Measurements from ENCODE around the gene TDO2.

The TDO2 gene

DNA sequence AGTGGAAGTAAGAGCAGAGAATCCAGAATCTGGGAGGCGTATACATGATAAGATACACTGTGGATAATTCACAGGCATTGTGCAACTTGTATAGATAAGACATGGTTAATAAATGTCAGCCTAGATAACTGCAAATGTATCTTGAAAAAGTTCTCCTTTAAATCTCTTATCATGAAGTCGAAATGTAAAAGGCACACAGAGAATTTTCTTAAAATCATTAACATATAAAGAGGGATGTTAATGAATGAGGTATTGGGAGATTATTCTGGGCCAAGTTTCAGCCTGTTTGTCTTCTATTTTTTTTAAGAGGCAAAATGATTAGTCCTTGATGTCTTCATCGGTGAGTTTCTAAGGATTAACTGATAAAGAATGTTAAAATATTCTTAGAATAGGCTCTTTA lies 835 bp downstream of the TDO2 start:
- DNase-seq (ENCODE audit: low read depth) = no peak
- no peak for TF ChIP-seq CTCF (IDR thresholded peaks at IDR 0.05; ENCODE audit: low read depth, low read length, missing control alignments)
- no peak overlapping the region for H3K4me3 ChIP-seq (ENCODE audit: low read depth, low read length)

DNA sequence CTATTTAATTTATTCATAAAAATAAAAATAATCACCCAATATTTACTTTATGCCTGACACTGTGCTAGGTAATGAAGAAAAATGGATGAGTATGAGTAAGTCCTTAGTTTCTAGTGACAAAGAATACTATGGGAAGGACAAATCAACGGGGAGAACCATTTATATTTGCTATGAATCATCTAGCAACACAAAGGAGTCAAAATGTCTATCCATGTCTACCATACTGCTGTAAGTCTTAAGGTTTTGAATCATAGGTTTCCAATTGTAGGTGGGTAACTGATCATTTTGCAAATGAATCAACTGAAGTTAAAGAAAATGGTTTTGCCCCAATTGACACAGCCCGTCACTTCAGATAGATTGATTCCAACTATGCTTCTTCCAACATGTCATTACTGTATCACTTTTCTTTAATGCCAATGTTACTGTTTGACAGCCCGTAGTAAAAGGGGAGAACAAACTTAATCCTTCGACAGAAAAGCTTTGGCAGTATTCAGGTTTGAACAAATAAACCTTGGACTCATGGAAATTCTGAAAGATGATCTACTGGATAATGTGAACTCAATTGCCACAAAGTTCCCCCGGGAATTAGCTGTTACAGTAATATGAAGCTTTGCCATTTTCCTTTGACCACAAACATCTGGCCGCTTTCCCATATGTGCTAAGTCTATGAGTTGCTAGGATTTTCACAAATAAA lies 3.2 kb downstream of the TDO2 start:
- no peak for TF ChIP-seq CTCF (IDR thresholded peaks at IDR 0.05; ENCODE audit: low read depth, low read length, missing control alignments)
- no peak overlapping the region for H3K4me3 ChIP-seq (ENCODE audit: low read depth, low read length)
- DNase-seq (ENCODE audit: low read depth) = no peak

GRCh38 chr4:155907556-155907955 lies 4.1 kb downstream of the TDO2 start:
- no peak for DNase-seq (ENCODE audit: low read depth)
- H3K4me3 ChIP-seq (ENCODE audit: low read depth, low read length) = no peak overlapping the region
- TF ChIP-seq CTCF (IDR thresholded peaks at IDR 0.05; ENCODE audit: low read depth, low read length, missing control alignments) = no peak

DNA sequence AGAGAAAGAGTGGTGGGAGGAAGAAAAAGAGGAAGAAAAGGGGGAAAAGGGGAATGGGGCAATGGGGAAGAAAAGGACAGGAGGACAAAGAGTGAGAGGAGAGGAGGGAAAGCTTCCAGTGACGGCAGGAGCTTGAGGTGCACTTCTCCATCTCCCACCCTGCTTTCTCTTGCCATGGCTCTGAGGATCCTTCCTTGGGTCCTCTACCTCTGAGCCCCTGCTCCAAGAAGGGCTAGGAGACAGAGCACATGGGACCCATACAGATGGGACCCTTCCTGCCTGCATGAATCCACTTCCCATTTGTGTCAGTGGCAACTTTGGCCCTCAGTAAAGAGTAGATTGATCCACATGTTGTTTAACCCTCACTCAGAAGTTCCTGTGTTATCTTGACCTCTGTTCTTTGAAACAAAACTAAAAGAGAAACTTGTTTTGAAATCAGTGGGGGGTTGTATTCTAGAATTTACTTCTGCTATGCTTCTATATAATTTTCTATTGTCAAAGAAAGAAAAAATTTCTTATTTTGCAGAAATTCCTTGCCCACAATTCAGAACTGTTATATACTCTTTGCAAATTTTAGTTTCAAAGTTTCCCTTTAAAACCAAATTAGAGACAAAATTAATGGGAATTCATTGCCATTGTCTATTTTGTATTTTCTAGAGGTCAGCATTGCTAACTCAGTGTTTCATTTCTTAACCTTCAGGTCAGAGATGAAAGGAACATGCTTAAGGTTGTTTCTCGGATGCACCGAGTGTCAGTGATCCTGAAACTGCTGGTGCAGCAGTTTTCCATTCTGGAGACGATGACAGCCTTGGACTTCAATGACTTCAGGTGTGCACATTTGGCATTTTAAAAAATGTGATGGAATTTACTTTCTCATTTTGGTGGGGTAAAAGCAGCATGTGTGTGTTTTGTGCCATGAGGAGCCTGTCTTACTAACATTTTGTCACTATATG lies 5.0 kb downstream of the TDO2 start:
- DNase-seq (ENCODE audit: low read depth) = no peak
- no peak overlapping the region for H3K4me3 ChIP-seq (ENCODE audit: low read depth, low read length)
- TF ChIP-seq CTCF (IDR thresholded peaks at IDR 0.05; ENCODE audit: low read depth, low read length, missing control alignments) = no peak

- no peak overlapping the region for H3K4me3 ChIP-seq (ENCODE audit: low read depth, low read length)
- no peak for DNase-seq (ENCODE audit: low read depth)
- TF ChIP-seq CTCF (IDR thresholded peaks at IDR 0.05; ENCODE audit: low read depth, low read length, missing control alignments) = no peak
Observed at GRCh38 chr4:155909615-155910226, 6.2 kb downstream of the TDO2 start.

DNA sequence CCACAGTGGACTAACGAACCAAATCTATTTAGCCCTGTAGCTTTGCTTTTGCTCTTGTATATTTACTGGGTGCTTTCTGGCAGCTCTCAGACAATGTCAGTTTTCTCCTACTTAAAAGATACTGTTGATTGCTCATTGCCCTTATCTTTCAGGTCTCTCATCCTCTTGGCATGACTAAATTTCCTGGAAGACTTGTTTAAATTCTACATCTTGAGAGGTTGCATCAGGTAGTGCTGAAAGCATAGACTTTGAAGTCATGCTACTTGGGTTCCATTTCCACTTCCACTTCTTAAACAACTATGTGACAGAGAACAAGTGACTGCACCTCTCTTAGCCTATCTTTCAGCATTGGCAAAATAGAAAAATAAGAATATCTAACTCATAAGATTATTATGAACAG lies 8.4 kb downstream of the TDO2 start:
- no peak for TF ChIP-seq CTCF (IDR thresholded peaks at IDR 0.05; ENCODE audit: low read depth, low read length, missing control alignments)
- DNase-seq (ENCODE audit: low read depth) = no peak
- no peak overlapping the region for H3K4me3 ChIP-seq (ENCODE audit: low read depth, low read length)

Measured in GM12864 (cell line).